Mesenchymal stem cell (in vitro differentiated cells and primary cell): ENCODE measurements around the gene TP53INP2.
"Not testable (repeated sequence)": the region's sequence is repeated elsewhere in the genome, so short reads cannot be mapped to it uniquely, and the experiment has no call there.

Experiments
- DNase-seq: peaks from one replicate; pipeline ENCODE4 v3.0.0-alpha.2; 2013
- H2AFZ ChIP-seq: one replicate; pipeline ENCODE4 v1.6.1; 2013; ENCODE audit warnings: low read depth, mild to moderate bottlenecking, control low read depth, inconsistent platforms, low read length, moderate library complexity
- H2AK5ac ChIP-seq: 2 replicates; pipeline ENCODE4 v1.6.1; 2013; ENCODE audit warnings: low read length, moderate library complexity, mild to moderate bottlenecking, inconsistent platforms; ENCODE audit not compliant: severe bottlenecking
- H2BK120ac ChIP-seq: one replicate; pipeline ENCODE4 v1.6.1; 2013; ENCODE audit warnings: low read depth, mild to moderate bottlenecking, inconsistent platforms, low read length, moderate library complexity
- H2BK12ac ChIP-seq, 2 experiments: one replicate each; pipeline ENCODE4 v1.6.1; 2013; ENCODE audit warnings: inconsistent platforms in 2 of 2, low read length in 2 of 2, mild to moderate bottlenecking in 2 of 2, moderate library complexity in 2 of 2, control low read depth in 1 of 2
- H2BK15ac ChIP-seq: one replicate; pipeline ENCODE4 v1.6.1; 2013; ENCODE audit warnings: mild to moderate bottlenecking, low read depth, inconsistent platforms; ENCODE audit not compliant: poor library complexity, severe bottlenecking
- H2BK5ac ChIP-seq: 2 replicates; pipeline ENCODE4 v1.6.1; 2013; ENCODE audit warnings: low read depth, mild to moderate bottlenecking, low read length, control low read depth, inconsistent platforms; ENCODE audit not compliant: poor library complexity, severe bottlenecking
- H3K14ac ChIP-seq, 2 experiments: one replicate each; pipeline ENCODE4 v1.6.1; 2013; ENCODE audit warnings: inconsistent platforms in 2 of 2, low read length in 2 of 2, control low read depth in 1 of 2, mild to moderate bottlenecking in 1 of 2, moderate library complexity in 1 of 2
- H3K18ac ChIP-seq, 2 experiments: one replicate each; pipeline ENCODE4 v1.6.1; 2013; ENCODE audit warnings: inconsistent platforms in 2 of 2, low read length in 2 of 2, control low read depth in 1 of 2, low read depth in 1 of 2, mild to moderate bottlenecking in 1 of 2
- H3K23ac ChIP-seq, 2 experiments: one replicate each; pipeline ENCODE4 v1.6.1; 2013; ENCODE audit warnings: inconsistent platforms in 2 of 2, low read length in 2 of 2, mild to moderate bottlenecking in 2 of 2, moderate library complexity in 2 of 2, control low read depth in 1 of 2
- H3K27ac ChIP-seq: 2 replicates; pipeline ENCODE4 v1.5.1; 2013; ENCODE audit warnings: mild to moderate bottlenecking, moderate library complexity, low read length, control low read depth, inconsistent platforms; ENCODE audit not compliant: poor library complexity, severe bottlenecking
- H3K27me3 ChIP-seq, 2 experiments: 2 replicates each; pipeline versions ENCODE4 v1.6.1 to v1.7.0; 2013; ENCODE audit warnings: low read length in 2 of 2, mild to moderate bottlenecking in 2 of 2, moderate library complexity in 2 of 2, control low read depth in 1 of 2, inconsistent platforms in 1 of 2; ENCODE audit not compliant: control insufficient read depth in 1 of 2, insufficient read depth in 1 of 2
- H3K36me3 ChIP-seq, 2 experiments: 2 replicates each; pipeline versions ENCODE4 v1.6.1 to v1.7.0; 2013; ENCODE audit warnings: low read length in 2 of 2, control low read depth in 1 of 2, inconsistent platforms in 1 of 2, low read depth in 1 of 2, mild to moderate bottlenecking in 1 of 2; ENCODE audit not compliant: insufficient read depth in 2 of 2, control insufficient read depth in 1 of 2
- H3K4ac ChIP-seq, 2 experiments: one replicate each; pipeline ENCODE4 v1.6.1; 2013; ENCODE audit warnings: inconsistent platforms in 2 of 2, low read length in 2 of 2, mild to moderate bottlenecking in 2 of 2, moderate library complexity in 2 of 2, control low read depth in 1 of 2, low read depth in 1 of 2
- H3K4me1 ChIP-seq: 2 replicates; pipeline ENCODE4 v1.6.1; 2013; ENCODE audit warnings: low read depth, low read length, control low read depth; ENCODE audit not compliant: control insufficient read depth, insufficient read depth
- H3K4me2 ChIP-seq: 2 replicates; pipeline ENCODE4 v1.6.1; 2013; ENCODE audit warnings: low read length, mild to moderate bottlenecking, inconsistent platforms; ENCODE audit not compliant: poor library complexity, severe bottlenecking
- H3K4me3 ChIP-seq, 2 experiments: 2 replicates each; pipeline versions ENCODE4 v1.5.1 to v1.7.0; 2013; ENCODE audit warnings: low read length in 2 of 2, mild to moderate bottlenecking in 2 of 2, control low read depth in 1 of 2, low read depth in 1 of 2; ENCODE audit not compliant: insufficient read depth in 1 of 2
- H3K79me1 ChIP-seq: replicated peaks from 2 replicates; pipeline ENCODE4 v1.6.1; 2013; ENCODE audit warnings: mild to moderate bottlenecking, control low read depth, low read length, inconsistent platforms; ENCODE audit not compliant: poor library complexity, severe bottlenecking
- H3K9ac ChIP-seq: 2 replicates; pipeline ENCODE4 v1.7.0; 2013; ENCODE audit warnings: mild to moderate bottlenecking, low read length, moderate library complexity
- H3K9me3 ChIP-seq: 2 replicates; pipeline ENCODE4 v1.7.0; 2013; ENCODE audit warnings: mild to moderate bottlenecking, low read length; ENCODE audit not compliant: control insufficient read depth
- H4K8ac ChIP-seq: one replicate; pipeline ENCODE4 v1.6.1; 2013; ENCODE audit warnings: inconsistent platforms, mild to moderate bottlenecking, low read length, moderate library complexity
- H4K91ac ChIP-seq: one replicate; pipeline ENCODE4 v1.6.1; 2013; ENCODE audit warnings: mild to moderate bottlenecking, low read length, inconsistent platforms
- whole genome bisulfite sequencing: methylation state at CpG from one replicate; pipeline ENCODE4 v1.1.7; 2013; ENCODE audit warnings: mixed read lengths; 5-methylcytosine and 5-hydroxymethylcytosine counted together

TP53INP2 gene

DNA sequence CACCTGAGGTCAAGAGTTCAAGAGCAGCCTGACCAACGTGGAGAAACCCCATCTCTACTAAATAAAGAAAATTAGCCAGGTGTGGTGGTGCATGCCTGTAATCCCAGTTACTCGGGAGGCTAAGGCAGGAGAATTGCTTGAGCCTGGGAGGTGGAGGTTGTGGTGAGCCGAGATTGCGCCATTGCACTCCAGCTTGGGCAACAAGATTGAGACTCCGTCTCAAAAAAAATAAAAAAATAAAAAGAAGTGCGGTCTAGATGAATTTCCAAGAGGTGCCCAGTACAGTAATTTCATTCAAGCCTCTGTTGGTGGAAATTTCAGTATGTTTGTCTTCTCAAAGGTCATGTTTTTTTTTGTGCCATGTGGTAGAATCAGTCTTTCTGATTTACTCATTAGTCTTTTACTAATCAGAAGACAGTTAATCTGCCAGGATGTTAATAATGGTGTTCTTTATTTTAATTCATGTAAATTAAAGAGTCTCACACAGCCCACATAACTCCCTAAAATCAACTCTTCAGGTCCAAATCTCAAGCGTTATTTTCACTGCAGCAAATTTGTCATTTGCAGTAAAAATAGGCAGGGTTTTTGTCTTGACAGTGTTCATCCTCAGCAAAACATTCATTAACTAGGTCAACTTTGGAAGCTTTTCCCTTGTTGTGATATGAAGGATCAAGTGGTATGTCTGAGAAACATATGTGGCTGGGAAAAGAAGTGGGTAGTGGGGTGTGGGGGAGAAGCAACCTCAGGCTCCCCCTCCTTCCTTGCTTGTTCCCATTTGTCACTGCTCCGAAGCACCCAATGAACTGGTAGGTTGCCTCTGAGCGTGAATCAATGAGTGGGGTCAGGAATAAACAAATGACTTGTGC is 13.3 kb downstream of the TP53INP2 start:
- Histone ChIP-seq H3K9me3 (no peaks in the 10 kb centered on the region), H4K91ac (no peak overlapping the region), H3K4ac (no peak overlapping the region), H3K36me3 (peaks cover 28 to 44% of the 10 kb centered on the region in 2 experiments), H3K79me1 (peaks cover 7% of the 10 kb centered on the region), H2AK5ac (no peak overlapping the region), H3K23ac (no peak overlapping the region), H3K18ac (no peak overlapping the region), H3K4me3 (no peak overlapping the region), H2BK15ac (no peak overlapping the region), H2BK12ac (no peak overlapping the region), H4K8ac (no peak overlapping the region), H3K14ac (no peak overlapping the region), H2BK120ac (no peak overlapping the region), H3K4me1 (peaks cover 13% of the 10 kb centered on the region), H2BK5ac (no peak overlapping the region), H2AFZ (no peak overlapping the region), H3K4me2 (no peak overlapping the region), H3K27me3 (no peaks in the 10 kb centered on the region), H3K27ac (no peak overlapping the region), H3K9ac (no peak overlapping the region)
- 99% methylated on average over 5 of the region's 9 CpGs for WGBS
- no peak for DNase-seq

DNA sequence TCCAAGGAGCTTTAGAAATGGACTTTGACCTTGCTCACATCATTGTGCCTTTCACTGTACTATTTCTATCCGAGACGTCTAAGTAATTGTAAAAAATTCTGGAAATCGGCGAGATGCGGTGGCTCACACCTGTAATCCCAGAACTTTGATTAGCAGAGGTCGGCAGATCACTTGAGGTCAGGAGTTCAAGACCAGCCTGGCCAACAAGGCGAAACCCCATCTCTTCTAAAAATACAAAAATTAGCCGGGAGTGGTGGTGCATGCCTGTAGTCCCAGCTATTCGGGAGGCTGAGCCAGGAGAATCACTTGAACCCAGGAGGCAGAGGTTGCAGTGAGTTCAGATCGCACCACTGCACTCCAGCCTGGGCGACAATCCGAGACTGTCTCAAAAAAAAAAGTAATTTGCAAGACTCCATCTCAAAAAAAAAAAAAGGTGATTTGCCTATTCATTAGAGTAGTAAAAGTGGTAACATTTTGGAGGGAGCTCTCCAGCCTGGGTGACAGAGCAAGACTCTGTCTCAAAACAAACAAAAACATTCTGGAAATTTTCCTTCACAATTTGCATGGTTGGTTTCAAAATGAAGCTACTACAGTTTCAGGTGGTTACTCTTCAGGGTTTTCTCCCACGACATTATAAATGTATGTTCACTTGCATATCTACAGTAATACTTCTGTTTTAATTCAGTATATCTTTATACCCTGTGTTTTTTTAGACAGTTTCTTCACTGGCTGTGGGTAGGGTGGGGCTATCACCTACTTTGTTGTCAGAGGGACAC is 15.3 kb downstream of the TP53INP2 start:
- not testable (repeated sequence) for H3K4me3 ChIP-seq, H3K18ac ChIP-seq, DNase-seq, H2BK120ac ChIP-seq, H2AFZ ChIP-seq, H3K4me2 ChIP-seq, H2AK5ac ChIP-seq, H4K8ac ChIP-seq, H3K14ac ChIP-seq, H2BK15ac ChIP-seq, H3K23ac ChIP-seq, H2BK12ac ChIP-seq, H3K4me1 ChIP-seq, H3K9ac ChIP-seq, H3K4ac ChIP-seq, H2BK5ac ChIP-seq, H3K9me3 ChIP-seq, H4K91ac ChIP-seq, H3K27ac ChIP-seq, H3K79me1 ChIP-seq, H3K27me3 ChIP-seq
- peaks cover 33 to 50% of the 10 kb centered on the region in 2 experiments for H3K36me3 ChIP-seq
- 94% methylated on average over 9 of the region's 13 CpGs for WGBS

DNA sequence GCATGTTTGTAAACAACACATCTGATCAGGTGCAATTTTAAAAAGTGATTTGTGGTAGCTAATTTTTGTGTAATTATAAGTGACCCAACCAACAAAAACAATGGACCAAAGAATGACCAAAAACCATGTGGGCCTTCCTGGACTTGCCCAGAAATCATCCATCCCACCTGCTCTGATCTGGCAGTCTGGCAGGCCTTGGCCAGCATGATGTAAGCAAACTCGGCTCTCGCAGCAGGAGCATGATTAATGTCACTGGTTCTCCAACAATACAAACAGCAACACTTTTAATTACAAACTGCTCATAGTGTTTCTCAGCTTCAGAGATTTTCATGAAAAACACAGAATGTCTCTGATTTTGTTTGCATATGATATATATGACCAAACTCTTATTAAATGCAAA is 16.1 kb downstream of the TP53INP2 start:
- H3K4me1 ChIP-seq = peaks cover 1% of the 10 kb centered on the region
- H2BK15ac ChIP-seq = no peak overlapping the region
- H3K4me3 ChIP-seq = no peak overlapping the region
- H3K4ac ChIP-seq = no peak overlapping the region
- H2BK5ac ChIP-seq = no peak overlapping the region
- H4K8ac ChIP-seq = no peak overlapping the region
- no peak overlapping the region for H2AK5ac ChIP-seq
- no peak overlapping the region for H2AFZ ChIP-seq
- 83% methylated on average over 2 of the region's 2 CpGs for WGBS
- H3K27me3 ChIP-seq = no peaks in the 10 kb centered on the region
- no peak for DNase-seq
- no peak overlapping the region for H2BK120ac ChIP-seq
- H3K36me3 ChIP-seq = peaks cover 34 to 48% of the 10 kb centered on the region in 2 experiments
- no peak overlapping the region for H4K91ac ChIP-seq
- H3K27ac ChIP-seq = no peak overlapping the region
- no peaks in the 10 kb centered on the region for H3K9me3 ChIP-seq
- H3K4me2 ChIP-seq = no peak overlapping the region
- H2BK12ac ChIP-seq = no peak overlapping the region
- no peak overlapping the region for H3K18ac ChIP-seq
- H3K23ac ChIP-seq = no peak overlapping the region
- H3K79me1 ChIP-seq = peaks cover 9% of the 10 kb centered on the region
- H3K14ac ChIP-seq = no peak overlapping the region
- no peak overlapping the region for H3K9ac ChIP-seq

DNA sequence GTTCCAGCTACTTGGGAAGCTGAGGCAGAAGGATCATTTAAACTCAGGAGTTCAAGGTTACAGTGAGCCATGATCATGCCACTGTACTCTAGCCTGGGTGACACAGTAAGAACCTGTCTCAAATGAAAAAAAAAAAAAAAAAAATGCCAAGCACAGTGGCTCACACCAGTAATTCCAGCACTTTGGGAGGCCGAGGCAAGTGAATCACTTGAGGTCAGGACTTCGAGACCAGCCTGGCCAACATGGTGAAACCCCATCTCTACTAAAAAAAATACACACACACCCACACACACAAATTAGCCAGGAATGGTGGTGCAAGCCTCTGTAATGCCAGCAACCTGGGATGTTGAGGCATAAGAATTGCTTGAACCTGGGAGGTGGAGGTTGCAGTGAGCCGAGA is 18.4 kb downstream of the TP53INP2 start:
- H3K79me1 ChIP-seq, H4K8ac ChIP-seq, H4K91ac ChIP-seq, H3K4me1 ChIP-seq, H3K27ac ChIP-seq, H3K4me2 ChIP-seq, H3K4ac ChIP-seq, H3K18ac ChIP-seq, DNase-seq, H3K9ac ChIP-seq, H2AFZ ChIP-seq, H3K23ac ChIP-seq, H3K9me3 ChIP-seq, H3K27me3 ChIP-seq, H2BK120ac ChIP-seq, H2BK12ac ChIP-seq, H3K4me3 ChIP-seq, H2BK15ac ChIP-seq, H2BK5ac ChIP-seq, H2AK5ac ChIP-seq, H3K14ac ChIP-seq: not testable (repeated sequence)
- WGBS = 95% methylated on average over 3 of the region's 3 CpGs
- H3K36me3 ChIP-seq = peaks cover 36 to 63% of the 10 kb centered on the region in 2 experiments
